K562 (cell line): Measurements from ENCODE around the gene MIEF2. TPM values are rescaled to one million over a fixed set of nuclear protein-coding genes. Genes with fewer than 3 reads are reported as not detected.

Experiments
- ATAC-seq: fragments of 200-7000 bp; cut with Tn5 transposase; 3 replicates; pipeline ENCODE4 v1.9.1; 2020; ENCODE audit warnings: moderate library complexity
- BruUV-seq: library from RNA; stranded (reverse); fragments of 400-500 nt; replicated peaks from 2 replicates; lab custom pipeline; 2021; lab: Mats Ljungman, UMichigan
- CTCF ChIA-PET: fragments of 300-600 bp; formaldehyde crosslinking; extraction: SDS; loops from one replicate; lab custom pipeline; 2021; ENCODE audit warnings: low intra/inter-chr PET ratio; lab: Yijun Ruan, JAX
- POLR2A ChIA-PET: fragments of 300-600, 350-650 bp; sonication (Branson Sonifier 250); formaldehyde crosslinking; extraction: SDS; loops from one replicate; lab custom pipeline; 2021; ENCODE audit warnings: antibody characterized with exemption, inconsistent platforms; lab: Yijun Ruan, JAX
- DNase-seq, 4 experiments: peaks; one replicate each; pipeline versions ENCODE4 v3.0.0 to v3.0.0-alpha.2; 2011 to 2018; ENCODE audit warnings: low spot score in 3 of 4, mixed read lengths in 3 of 4; ENCODE audit errors: extremely low read depth in 1 of 4
- FAIRE-seq: peaks from 2 replicates; lab custom pipeline; 2011; peaks lifted over from hg19 to GRCh38; lab: Jason Lieb, UNC
- H2AFZ ChIP-seq: 2 replicates; pipeline ENCODE4 v1.6.0; 2011; ENCODE audit warnings: low read depth, low read length, control low read depth, inconsistent platforms
- H3K27ac ChIP-seq: fragments of 200-600 bp; 3 replicates; pipeline ENCODE4 v1.8.0; 2011; ENCODE audit warnings: low read depth, mild to moderate bottlenecking, control low read depth, inconsistent platforms, low read length, moderate library complexity, mixed read lengths; ENCODE audit errors: extremely low read depth
- H3K27me3 ChIP-seq, 2 experiments: fragments of 300-600 bp in 1 of 2; 2 replicates in 1 of 2; 3 replicates in 1 of 2; pipeline versions ENCODE4 v1.6.0 to v1.8.0; 2011; ENCODE audit warnings: inconsistent platforms in 2 of 2, low read length in 2 of 2, mild to moderate bottlenecking in 1 of 2, mixed read lengths in 1 of 2, moderate library complexity in 1 of 2; ENCODE audit not compliant: control insufficient read depth in 2 of 2, insufficient read depth in 2 of 2
- H3K36me3 ChIP-seq: fragments of 300-600 bp; 3 replicates; pipeline ENCODE4 v1.8.0; 2011; ENCODE audit warnings: mild to moderate bottlenecking, low read length, inconsistent platforms; ENCODE audit not compliant: control insufficient read depth, insufficient read depth
- H3K4me1 ChIP-seq, 2 experiments: fragments of 200-600 bp in 1 of 2; replicated peaks in 1 of 2; 2 replicates in 1 of 2; 3 replicates in 1 of 2; pipeline versions ENCODE4 v1.5.1 to v1.8.0; 2011; ENCODE audit warnings: inconsistent platforms in 2 of 2, low read length in 2 of 2, mild to moderate bottlenecking in 1 of 2, mixed read lengths in 1 of 2, moderate library complexity in 1 of 2; ENCODE audit not compliant: control insufficient read depth in 2 of 2, insufficient read depth in 2 of 2
- H3K4me2 ChIP-seq: 2 replicates; pipeline ENCODE4 v1.6.1; 2011; ENCODE audit warnings: low read length, control low read depth, inconsistent platforms, mixed read lengths; ENCODE audit not compliant: insufficient read depth
- H3K4me3 ChIP-seq: fragments of 200-600 bp; sonication (generic), shearing (Covaris generic); 2 replicates; pipeline ENCODE4 v1.5.1; 2016; ENCODE audit warnings: control low read depth, inconsistent platforms
- H3K79me2 ChIP-seq: fragments of 200-600 bp; 3 replicates; pipeline ENCODE4 v1.8.0; 2011; ENCODE audit warnings: low read length, inconsistent platforms; ENCODE audit not compliant: control insufficient read depth, insufficient read depth
- H3K9ac ChIP-seq, 2 experiments: 2 replicates each; pipeline versions ENCODE4 v1.6.0 to v1.6.1; 2011; ENCODE audit warnings: low read depth in 2 of 2, low read length in 2 of 2, control low read depth in 1 of 2, inconsistent platforms in 1 of 2, mild to moderate bottlenecking in 1 of 2, mixed read lengths in 1 of 2; ENCODE audit not compliant: insufficient read depth in 1 of 2
- H3K9me1 ChIP-seq: one replicate; pipeline ENCODE4 v1.6.0; 2011; ENCODE audit warnings: inconsistent platforms, mild to moderate bottlenecking, low read length, moderate library complexity; ENCODE audit not compliant: control insufficient read depth, insufficient read depth
- H3K9me3 ChIP-seq: replicated peaks from 2 replicates; pipeline ENCODE4 v1.5.1; 2011; ENCODE audit warnings: low read depth, low read length, inconsistent platforms; ENCODE audit not compliant: control insufficient read depth, insufficient read depth
- H4K20me1 ChIP-seq: replicated peaks from 2 replicates; pipeline ENCODE4 v1.6.1; 2011; ENCODE audit warnings: low read length, inconsistent platforms, mixed read lengths; ENCODE audit not compliant: control insufficient read depth, insufficient read depth
- CEBPZ ChIP-seq: fragments of 150-350 bp; IDR thresholded peaks from 2 replicates; pipeline ENCODE4 v1.6.1; 2014; ENCODE audit warnings: low read depth, mild to moderate bottlenecking, low read length, borderline replicate concordance
- HSF4 ChIP-seq: fragments of 250-450 bp; sonication (Bioruptor Pico); IDR thresholded peaks from 2 replicates; pipeline ENCODE4 v2.1.2; 2022; ENCODE audit warnings: mild to moderate bottlenecking, moderate library complexity, borderline replicate concordance
- POLR2G ChIP-seq: fragments of 200-400 bp; formaldehyde crosslinking; IDR thresholded peaks from 2 replicates; pipeline ENCODE4 v1.6.1; 2017; ENCODE audit warnings: low read depth, mild to moderate bottlenecking, antibody characterized with exemption, low read length, moderate library complexity
- WGBS: fragments of 100-300 bp; shearing (Covaris generic); methylation state at CpG from one replicate; pipeline ENCODE4 v1.1.6; 2016; ENCODE audit warnings: low coverage, mixed read lengths; ENCODE audit not compliant: insufficient coverage; ENCODE audit errors: missing lambda C conversion rate; 5-methylcytosine and 5-hydroxymethylcytosine counted together
- in situ Hi-C: fragments of 300-500 bp; cut with MboI; formaldehyde crosslinking; loops from 4 replicates; pipeline ENCODE4 v1.15.0; 2018; ENCODE audit warnings: inconsistent platforms, mixed read lengths
- intact Hi-C: fragments of 100-400 bp; cut with micrococcal nuclease; formaldehyde crosslinking; loops from 2 replicates; pipeline ENCODE4 v1.14.2; 2022
- polyA plus RNA-seq, 8 experiments: library from polyadenylated mRNA; depleted of rRNA in 4 of 8; stranded (reverse) in 5 of 8; unstranded in 3 of 8; fragments of >200 nt; fragmentation: Nextera tagmentation in 2 of 8; fragmentation: Illumina TruSeq in 1 of 8; extraction: Ambion mirVana in 2 of 8; extraction: Trizol in 1 of 8; gene quantifications; 2 replicates each; pipeline versions ENCODE4 v1.2.1 to v1.2.3, GENCODE V29; 2011 to 2014; ENCODE audit warnings: inconsistent platforms in 1 of 8, missing spikeins in 1 of 8
- total RNA-seq, 7 experiments: library from RNA; depleted of rRNA in 6 of 7; stranded (reverse); fragments of >200 nt in 6 of 7; fragmentation: Illumina TruSeq in 2 of 7; extraction: Trizol in 2 of 7; gene quantifications; 2 replicates each; pipeline versions ENCODE4 v1.2.1 to v1.2.3, GENCODE V29; 2011 to 2021; ENCODE audit warnings: low replicate concordance in 1 of 7

Gene MIEF2
- total and polyA plus RNA-seq, 9 of the 15 experiments (the other 6 are each of a cell fraction or from before 2014, with no cell fraction given): 0.10 to 8.2 (median 2.4) TPM

GRCh38 chr17:18245038-18245776 lies 15.3 kb upstream of the MIEF2 start:
- in situ Hi-C loops: no loop called here
- TF ChIP-seq CEBPZ (no peak), POLR2G (peak; percentile 48; the same call in 1 of the 2 replicates), HSF4 (CRISPR knock-in tag) (no peak)
- POLR2A ChIA-PET: no interaction called here
- Histone ChIP-seq H3K27me3 (no peaks in the 10 kb centered on the region), H3K27ac (no peak overlapping the region), H2AFZ (no peak overlapping the region), H4K20me1 (peaks cover 3% of the 10 kb centered on the region; the same call in 1 of the 2 replicates), H3K4me3 (no peak overlapping the region), H3K9me3 (no peaks in the 10 kb centered on the region), H3K36me3 (peaks cover 38% of the 10 kb centered on the region; the same call in 2 of the 3 replicates), H3K9ac (no peak overlapping the region), H3K4me2 (no peak overlapping the region), H3K4me1 (peaks cover 3 to 34% of the 10 kb centered on the region in 2 experiments; a peak in 4 of 5 replicates), H3K9me1 (peaks cover 2% of the 10 kb centered on the region), H3K79me2 (no peaks in the 10 kb centered on the region)
- FAIRE-seq (no peak), ATAC-seq (no peak), DNase-seq (no peak)
- WGBS: 98% methylated on average over 5 of the region's 21 CpGs
- intact Hi-C loops: loop anchor here (5.0 kb wide), 1 partner anchor 72 kb away; the partner anchor contains the start of gene SMCR8
- TSS peak; percentile 75 for BruUV-seq
- CTCF ChIA-PET: no interaction called here
